Left ventricle myocardium inferior (tissue), 1 donor: ENCODE results near the gene PKNOX1. TPM values are rescaled to one million over a fixed set of nuclear protein-coding genes. Genes with fewer than 3 reads are reported as not detected.
A peak's percentile ranks its signal among the peaks of the same experiment; 100 is the strongest.
"Not testable (repeated sequence)": the region's sequence is repeated elsewhere in the genome, so short reads cannot be mapped to it uniquely, and the experiment has no call there.

Experiments used
- DNase-seq: peaks from one replicate; pipeline ENCODE4 v3.0.0-alpha.2; 2020
- H3K27ac ChIP-seq: fragments of 200-600 bp; replicated peaks from 2 replicates; pipeline ENCODE4 v1.8.0; 2021
- H3K27me3 ChIP-seq: fragments of 200-600 bp; 2 replicates; pipeline ENCODE4 v1.8.0; 2021; ENCODE audit warnings: low read depth
- H3K36me3 ChIP-seq: fragments of 200-600 bp; 2 replicates; pipeline ENCODE4 v1.8.0; 2021
- H3K4me1 ChIP-seq: fragments of 200-600 bp; 2 replicates; pipeline ENCODE4 v1.8.0; 2021
- H3K4me3 ChIP-seq: fragments of 200-600 bp; 2 replicates; pipeline ENCODE4 v1.8.0; 2021; ENCODE audit warnings: mild to moderate bottlenecking, moderate library complexity
- H3K9me3 ChIP-seq: fragments of 200-600 bp; replicated peaks from 2 replicates; pipeline ENCODE4 v1.8.0; 2021
- CTCF ChIP-seq: fragments of 200-600 bp; IDR thresholded peaks from 2 replicates; pipeline ENCODE4 v1.8.0; 2021; ENCODE audit warnings: antibody characterized with exemption, mild to moderate bottlenecking, borderline replicate concordance
- intact Hi-C: fragments of 100-400 bp; cut with micrococcal nuclease; formaldehyde crosslinking; loops from one replicate; pipeline ENCODE4 v1.11.0; 2022
- total RNA-seq: library from RNA; stranded (reverse); fragmentation: NEBNext Ultra II Directional; extraction: Animal tissue kit (Norgen Biotek cat#: 25700); gene quantifications from one replicate; pipeline ENCODE4 v1.2.1, GENCODE V29; 2021
- donor health status: DM: no; HTN: yes; CAD: no; lungs with severe emphysema.

PKNOX1 gene
- total RNA-seq, 1 donor from 2014 or later = 9.7 TPM

- DNase-seq, H3K36me3 ChIP-seq, intact Hi-C loops: not testable (repeated sequence)
Observed at GRCh38 chr21:42933973-42934372, 40.4 kb upstream of the PKNOX1 start.

GRCh38 chr21:42936360-42936759, 38.0 kb upstream of the PKNOX1 start:
- H3K36me3 ChIP-seq, H3K4me3 ChIP-seq, DNase-seq, H3K9me3 ChIP-seq, H3K27me3 ChIP-seq, intact Hi-C loops, H3K27ac ChIP-seq: not testable (repeated sequence)
- H3K4me1 ChIP-seq = peaks cover 12% of the 10 kb centered on the region

More at GRCh38 chr21:42933973-42934372, 40.4 kb upstream of the PKNOX1 start:
- not testable (repeated sequence) for H3K4me1 ChIP-seq, H3K9me3 ChIP-seq, H3K27ac ChIP-seq, H3K27me3 ChIP-seq, H3K4me3 ChIP-seq

GRCh38 chr21:42937034-42937940, 37.1 kb upstream of the PKNOX1 start:
- H3K27ac ChIP-seq, H3K9me3 ChIP-seq, H3K27me3 ChIP-seq, DNase-seq, intact Hi-C loops, H3K36me3 ChIP-seq, H3K4me3 ChIP-seq: not testable (repeated sequence)
- peaks cover 12% of the 10 kb centered on the region for H3K4me1 ChIP-seq

- no peak for DNase-seq
- Histone ChIP-seq H3K9me3 (no peaks in the 10 kb centered on the region), H3K4me3 (no peak overlapping the region), H3K27ac (no peak overlapping the region), H3K4me1 (peaks cover 12% of the 10 kb centered on the region), H3K36me3 (peaks cover 3% of the 10 kb centered on the region), H3K27me3 (no peaks in the 10 kb centered on the region)
- TF ChIP-seq CTCF = no peak
- intact Hi-C loops = no loop called here
Observed at GRCh38 chr21:42937960-42938605, 36.3 kb upstream of the PKNOX1 start.

- H3K9me3 ChIP-seq, H3K36me3 ChIP-seq, H3K27me3 ChIP-seq, H3K27ac ChIP-seq, H3K4me3 ChIP-seq, DNase-seq, intact Hi-C loops: not testable (repeated sequence)
- peaks cover 12% of the 10 kb centered on the region for H3K4me1 ChIP-seq
Observed at GRCh38 chr21:42938606-42938995, 35.8 kb upstream of the PKNOX1 start.

GRCh38 chr21:42939582-42940413, 34.6 kb upstream of the PKNOX1 start:
- peak overlapping the region; percentile 79 for H3K27ac ChIP-seq
- H3K4me3 ChIP-seq = peak overlapping the region; percentile 41
- H3K4me1 ChIP-seq = peaks cover 12% of the 10 kb centered on the region
- H3K27me3 ChIP-seq = no peaks in the 10 kb centered on the region
- TF ChIP-seq CTCF = no peak
- intact Hi-C loops = no loop called here
- no peaks in the 10 kb centered on the region for H3K9me3 ChIP-seq
- peaks cover 3% of the 10 kb centered on the region for H3K36me3 ChIP-seq
- peak; percentile 48 for DNase-seq

GRCh38 chr21:42941696-42942085, 32.7 kb upstream of the PKNOX1 start:
- TF ChIP-seq CTCF = no peak
- Histone ChIP-seq H3K27me3 (no peaks in the 10 kb centered on the region), H3K27ac (no peak overlapping the region), H3K4me1 (peaks cover 12% of the 10 kb centered on the region), H3K36me3 (no peaks in the 10 kb centered on the region), H3K9me3 (no peaks in the 10 kb centered on the region), H3K4me3 (no peak overlapping the region)
- no peak for DNase-seq
- intact Hi-C loops = no loop called here
